ENCODE measurements around the gene NFKB2.

NFKB2 gene

GRCh38 chr10:102420714-102421506, 25.4 kb downstream of the NFKB2 start, which contains the start of gene FBXL15:
Gene FBXL15, plus strand, starts transcription at chr10:102420836. Its CDS starts 294 bp downstream, at chr10:102421130.
- peak within 1 kb of the TSS; percentile 99 for H3K4me3 Mint-ChIP-seq
- H3K27me3 Mint-ChIP-seq (ENCODE audit: low read depth) = peaks cover 23% of the 10 kb centered on the region
- H3K9me3 Mint-ChIP-seq = no peaks in the 10 kb centered on the region
- H3K4me1 Mint-ChIP-seq (ENCODE audit: low read depth) = peaks cover 26% of the 10 kb centered on the region
- H3K36me3 Mint-ChIP-seq (ENCODE audit: low read depth) = peaks cover 6% of the 10 kb centered on the region
- peak within 1 kb of the TSS; percentile 98 for H3K27ac Mint-ChIP-seq

GRCh38 chr10:102421507-102421756, 25.9 kb downstream of the NFKB2 start:
- peaks cover 6% of the 10 kb centered on the region for H3K36me3 Mint-ChIP-seq (ENCODE audit: low read depth)
- peak overlapping the region; percentile 99 for H3K4me3 Mint-ChIP-seq
- peaks cover 20% of the 10 kb centered on the region for H3K27me3 Mint-ChIP-seq (ENCODE audit: low read depth)
- no peaks in the 10 kb centered on the region for H3K9me3 Mint-ChIP-seq
- H3K4me1 Mint-ChIP-seq (ENCODE audit: low read depth) = peaks cover 29% of the 10 kb centered on the region
- H3K27ac Mint-ChIP-seq = peak overlapping the region; percentile 65

GRCh38 chr10:102421757-102422512, 26.4 kb downstream of the NFKB2 start:
- peak overlapping the region; percentile 73 for H3K27ac Mint-ChIP-seq
- H3K36me3 Mint-ChIP-seq (ENCODE audit: low read depth) = peaks cover 6% of the 10 kb centered on the region
- H3K4me3 Mint-ChIP-seq = peak overlapping the region; percentile 99
- H3K4me1 Mint-ChIP-seq (ENCODE audit: low read depth) = peaks cover 30% of the 10 kb centered on the region
- H3K27me3 Mint-ChIP-seq (ENCODE audit: low read depth) = peaks cover 19% of the 10 kb centered on the region
- H3K9me3 Mint-ChIP-seq = no peaks in the 10 kb centered on the region

- H3K27me3 Mint-ChIP-seq (ENCODE audit: low read depth) = peaks cover 12% of the 10 kb centered on the region
- no peaks in the 10 kb centered on the region for H3K9me3 Mint-ChIP-seq
- H3K27ac Mint-ChIP-seq = peak overlapping the region; percentile 73
- peak overlapping the region; percentile 99 for H3K4me3 Mint-ChIP-seq
- peaks cover 6% of the 10 kb centered on the region for H3K36me3 Mint-ChIP-seq (ENCODE audit: low read depth)
- peaks cover 33% of the 10 kb centered on the region for H3K4me1 Mint-ChIP-seq (ENCODE audit: low read depth)
These were observed 27.1 kb downstream of the NFKB2 start for GRCh38 chr10:102422545-102423129.

GRCh38 chr10:102423372-102423968, 28.0 kb downstream of the NFKB2 start:
- H3K4me3 Mint-ChIP-seq = peak overlapping the region; percentile 60
- peaks cover 33% of the 10 kb centered on the region for H3K4me1 Mint-ChIP-seq (ENCODE audit: low read depth)
- H3K36me3 Mint-ChIP-seq (ENCODE audit: low read depth) = peaks cover 6% of the 10 kb centered on the region
- H3K9me3 Mint-ChIP-seq = no peaks in the 10 kb centered on the region
- peaks cover 4% of the 10 kb centered on the region for H3K27me3 Mint-ChIP-seq (ENCODE audit: low read depth)
- peak overlapping the region; percentile 29 for H3K27ac Mint-ChIP-seq

- Mint-ChIP-seq H3K27ac (no peak overlapping the region), H3K4me3 (no peak overlapping the region), H3K27me3 (ENCODE audit: low read depth) (peaks cover 2% of the 10 kb centered on the region), H3K9me3 (no peaks in the 10 kb centered on the region), H3K36me3 (ENCODE audit: low read depth) (peaks cover 6% of the 10 kb centered on the region), H3K4me1 (ENCODE audit: low read depth) (peaks cover 30% of the 10 kb centered on the region)
These were observed 28.6 kb downstream of the NFKB2 start for GRCh38 chr10:102424145-102424544.

- Mint-ChIP-seq H3K27me3 (ENCODE audit: low read depth) (no peaks in the 10 kb centered on the region), H3K9me3 (no peaks in the 10 kb centered on the region), H3K4me1 (ENCODE audit: low read depth) (peaks cover 28% of the 10 kb centered on the region), H3K36me3 (ENCODE audit: low read depth) (peaks cover 6% of the 10 kb centered on the region), H3K4me3 (no peak overlapping the region), H3K27ac (no peak overlapping the region)
These were observed 29.4 kb downstream of the NFKB2 start for GRCh38 chr10:102424916-102425315.

- H3K4me3 Mint-ChIP-seq = no peak overlapping the region
- peaks cover 24% of the 10 kb centered on the region for H3K4me1 Mint-ChIP-seq (ENCODE audit: low read depth)
- H3K27me3 Mint-ChIP-seq (ENCODE audit: low read depth) = no peaks in the 10 kb centered on the region
- H3K27ac Mint-ChIP-seq = no peak overlapping the region
- H3K36me3 Mint-ChIP-seq (ENCODE audit: low read depth) = peaks cover 6% of the 10 kb centered on the region
- no peaks in the 10 kb centered on the region for H3K9me3 Mint-ChIP-seq
These were observed 29.9 kb downstream of the NFKB2 start for GRCh38 chr10:102425444-102425843.

GRCh38 chr10:102426803-102427287, 31.3 kb downstream of the NFKB2 start:
- Mint-ChIP-seq H3K9me3 (no peaks in the 10 kb centered on the region), H3K4me1 (ENCODE audit: low read depth) (peaks cover 23% of the 10 kb centered on the region), H3K4me3 (no peak overlapping the region), H3K27me3 (ENCODE audit: low read depth) (no peaks in the 10 kb centered on the region), H3K27ac (no peak overlapping the region), H3K36me3 (ENCODE audit: low read depth) (peaks cover 6% of the 10 kb centered on the region)

GRCh38 chr10:102429468-102429867, 34.0 kb downstream of the NFKB2 start:
- H3K27me3 Mint-ChIP-seq (ENCODE audit: low read depth) = no peaks in the 10 kb centered on the region
- H3K9me3 Mint-ChIP-seq = no peaks in the 10 kb centered on the region
- no peak overlapping the region for H3K4me3 Mint-ChIP-seq
- peaks cover 32% of the 10 kb centered on the region for H3K4me1 Mint-ChIP-seq (ENCODE audit: low read depth)
- peaks cover 3% of the 10 kb centered on the region for H3K36me3 Mint-ChIP-seq (ENCODE audit: low read depth)
- H3K27ac Mint-ChIP-seq = no peak overlapping the region

GRCh38 chr10:102431452-102432124, 36.1 kb downstream of the NFKB2 start:
- no peaks in the 10 kb centered on the region for H3K9me3 Mint-ChIP-seq
- H3K4me1 Mint-ChIP-seq (ENCODE audit: low read depth) = peaks cover 45% of the 10 kb centered on the region
- peak overlapping the region; percentile 94 for H3K4me3 Mint-ChIP-seq
- H3K36me3 Mint-ChIP-seq (ENCODE audit: low read depth) = peaks cover 6% of the 10 kb centered on the region
- no peaks in the 10 kb centered on the region for H3K27me3 Mint-ChIP-seq (ENCODE audit: low read depth)
- peak overlapping the region; percentile 95 for H3K27ac Mint-ChIP-seq

GRCh38 chr10:102432162-102432950, 36.9 kb downstream of the NFKB2 start, which contains the start of gene CUEDC2:
Gene CUEDC2, minus strand, starts transcription at chr10:102432574. Its CDS starts 7,386 bp downstream, at chr10:102425188.
- Mint-ChIP-seq H3K27me3 (ENCODE audit: low read depth) (no peaks in the 10 kb centered on the region), H3K9me3 (no peaks in the 10 kb centered on the region), H3K4me1 (ENCODE audit: low read depth) (peaks cover 47% of the 10 kb centered on the region), H3K36me3 (ENCODE audit: low read depth) (peaks cover 10% of the 10 kb centered on the region), H3K4me3 (peak within 1 kb of the TSS; percentile 94), H3K27ac (peak within 1 kb of the TSS; percentile 95)

GRCh38 chr10:102433619-102434046, 38.1 kb downstream of the NFKB2 start:
- H3K27ac Mint-ChIP-seq = peak overlapping the region; percentile 95
- no peaks in the 10 kb centered on the region for H3K27me3 Mint-ChIP-seq (ENCODE audit: low read depth)
- H3K9me3 Mint-ChIP-seq = no peaks in the 10 kb centered on the region
- peaks cover 20% of the 10 kb centered on the region for H3K36me3 Mint-ChIP-seq (ENCODE audit: low read depth)
- H3K4me3 Mint-ChIP-seq = peak overlapping the region; percentile 94
- peaks cover 57% of the 10 kb centered on the region for H3K4me1 Mint-ChIP-seq (ENCODE audit: low read depth)

Data from T-helper 1 cell treated with Interleukin-12 subunit alpha and Interleukin-12 subunit beta and Interleukin-4 antibody, amounts not matched to agents 30 μg/mL and 1 μg/mL, for 36 hours (primary cell).